ENCODE results near the gene TCAIM. TPM values are rescaled to one million over a fixed set of nuclear protein-coding genes. Genes with fewer than 3 reads are reported as not detected.

The TCAIM gene
- total and polyA plus RNA-seq, 10 of the 15 experiments (the other 5 are each of a cell fraction or from before 2014, with no cell fraction given): 14.5 to 22.9 (median 17.8) TPM

DNA sequence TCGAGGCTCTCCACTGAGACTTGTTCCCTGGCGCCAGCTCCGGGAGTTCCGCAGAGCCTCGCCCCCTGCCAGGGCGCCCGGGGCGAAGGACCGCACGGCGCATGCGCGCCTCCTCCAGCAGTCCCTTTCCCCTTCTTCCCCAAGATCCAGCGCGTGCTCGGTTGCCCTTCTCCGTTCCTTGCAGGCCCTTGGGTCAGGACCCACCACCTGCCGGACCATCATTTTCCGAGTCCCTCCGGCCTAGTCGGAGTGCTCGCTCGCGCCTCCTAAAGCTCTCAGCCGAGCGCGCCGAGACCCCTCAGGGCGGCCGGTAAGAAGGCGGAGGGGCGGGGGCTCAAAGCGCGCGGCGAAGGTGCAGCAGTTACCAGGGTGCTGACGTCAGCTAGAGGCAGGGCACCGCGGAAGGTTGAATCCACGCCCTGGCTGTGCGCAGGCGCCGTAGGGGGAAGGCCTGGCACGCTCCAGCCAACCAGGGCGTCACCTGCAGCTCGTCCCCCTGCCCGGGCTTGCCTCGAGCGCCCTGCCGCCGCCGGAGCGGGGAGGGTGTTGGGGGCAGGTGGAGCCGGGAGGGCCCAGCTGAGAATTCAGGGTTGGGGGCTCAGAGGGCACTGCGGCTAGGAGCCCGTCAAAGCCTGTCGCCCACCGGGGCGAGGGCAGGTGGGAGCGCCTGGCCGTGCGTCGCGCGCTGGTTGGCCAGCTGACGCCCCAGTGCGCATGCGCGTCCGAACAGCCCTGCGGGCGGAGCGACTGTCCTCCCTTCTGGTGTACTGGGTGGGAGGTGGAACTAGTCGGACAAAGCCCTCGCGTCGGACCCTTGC, at the start of gene TCAIM (continued):
- peak; percentile 70 for TF ChIP-seq MXI1 (IDR thresholded peaks at IDR 0.05; ENCODE audit: low read depth, low read length)
- no peak for TF ChIP-seq PAX5 (IDR thresholded peaks at IDR 0.05; ENCODE audit: borderline replicate concordance, low read depth, low read length)
- TF ChIP-seq, protein P1, sequence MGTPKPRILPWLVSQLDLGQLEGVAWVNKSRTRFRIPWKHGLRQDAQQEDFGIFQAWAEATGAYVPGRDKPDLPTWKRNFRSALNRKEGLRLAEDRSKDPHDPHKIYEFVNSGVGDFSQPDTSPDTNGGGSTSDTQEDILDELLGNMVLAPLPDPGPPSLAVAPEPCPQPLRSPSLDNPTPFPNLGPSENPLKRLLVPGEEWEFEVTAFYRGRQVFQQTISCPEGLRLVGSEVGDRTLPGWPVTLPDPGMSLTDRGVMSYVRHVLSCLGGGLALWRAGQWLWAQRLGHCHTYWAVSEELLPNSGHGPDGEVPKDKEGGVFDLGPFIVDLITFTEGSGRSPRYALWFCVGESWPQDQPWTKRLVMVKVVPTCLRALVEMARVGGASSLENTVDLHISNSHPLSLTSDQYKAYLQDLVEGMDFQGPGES (IDR thresholded peaks at IDR 0.05): 0 out of 2 replicates have a peak, but pooled peaks have one; percentile 37
- 0 out of 2 replicates have a peak, but pooled peaks have one; percentile 22 for TF ChIP-seq IRF4 (IDR thresholded peaks at IDR 0.05; ENCODE audit: low read depth, low read length)
- TF ChIP-seq SMAD5 (IDR thresholded peaks at IDR 0.05; ENCODE audit: low read depth): peak; percentile 79; the same call in 1 of the 2 replicates
- no peak for TF ChIP-seq ZSCAN29 (IDR thresholded peaks at IDR 0.05)
- TF ChIP-seq SREBF1 (IDR thresholded peaks at IDR 0.05; ENCODE audit: low read length): no peak; the same call in 1 of the 2 replicates
- peak; percentile 71 to 97; a peak in 3 of 4 replicates for TF ChIP-seq BHLHE40 (IDR thresholded peaks at IDR 0.05; ENCODE audit: borderline replicate concordance in 1 of 2, low read depth in 2 of 2, low read length in 1 of 2)
- no peak for TF ChIP-seq ESRRA (IDR thresholded peaks at IDR 0.05; ENCODE audit: low read length)
- no peak for TF ChIP-seq CEBPB (IDR thresholded peaks at IDR 0.05; ENCODE audit: borderline replicate concordance in 1 of 2, low read depth in 2 of 2, low read length in 2 of 2)
- TF ChIP-seq KDM1A (IDR thresholded peaks at IDR 0.05; ENCODE audit: borderline replicate concordance): no peak
- no peak for TF ChIP-seq ETV6 (conservative IDR thresholded peaks at IDR 0.05 in 1 of 2, IDR thresholded peaks at IDR 0.05 in 1 of 2; ENCODE audit: borderline replicate concordance in 1 of 2, low read depth in 1 of 2)
- TF ChIP-seq STAT1 (conservative IDR thresholded peaks at IDR 0.05): peak; percentile 29; the same call in 1 of the 2 replicates
- TF ChIP-seq ZBED1 (IDR thresholded peaks at IDR 0.05; ENCODE audit: borderline replicate concordance): no peak
- peak; percentile 53 for TF ChIP-seq MEF2B (IDR thresholded peaks at IDR 0.05; ENCODE audit: partially characterized antibody, poor library complexity, severe bottlenecking)
- peak; percentile 69; the same call in 1 of the 2 replicates for TF ChIP-seq ZNF207 (IDR thresholded peaks at IDR 0.05; ENCODE audit: borderline replicate concordance)
- 0 out of 2 replicates have a peak, but pooled peaks have one; percentile 47 for TF ChIP-seq MEF2A (IDR thresholded peaks at IDR 0.05; ENCODE audit: insufficient read depth, low read depth, low read length)

Measured in GM12878 (cell line).